ENCODE data around the gene TAGAP. TPM values are rescaled to one million over a fixed set of nuclear protein-coding genes. Genes with fewer than 3 reads are reported as not detected.
A peak's percentile ranks its signal among the peaks of the same experiment; 100 is the strongest.
"Not testable (repeated sequence)": the region's sequence is repeated elsewhere in the genome, so short reads cannot be mapped to it uniquely, and the experiment has no call there.

Gene TAGAP
- total and polyA plus RNA-seq, 2 experiments from 2014 or later, result 2.9 to 4.4 TPM

DNA sequence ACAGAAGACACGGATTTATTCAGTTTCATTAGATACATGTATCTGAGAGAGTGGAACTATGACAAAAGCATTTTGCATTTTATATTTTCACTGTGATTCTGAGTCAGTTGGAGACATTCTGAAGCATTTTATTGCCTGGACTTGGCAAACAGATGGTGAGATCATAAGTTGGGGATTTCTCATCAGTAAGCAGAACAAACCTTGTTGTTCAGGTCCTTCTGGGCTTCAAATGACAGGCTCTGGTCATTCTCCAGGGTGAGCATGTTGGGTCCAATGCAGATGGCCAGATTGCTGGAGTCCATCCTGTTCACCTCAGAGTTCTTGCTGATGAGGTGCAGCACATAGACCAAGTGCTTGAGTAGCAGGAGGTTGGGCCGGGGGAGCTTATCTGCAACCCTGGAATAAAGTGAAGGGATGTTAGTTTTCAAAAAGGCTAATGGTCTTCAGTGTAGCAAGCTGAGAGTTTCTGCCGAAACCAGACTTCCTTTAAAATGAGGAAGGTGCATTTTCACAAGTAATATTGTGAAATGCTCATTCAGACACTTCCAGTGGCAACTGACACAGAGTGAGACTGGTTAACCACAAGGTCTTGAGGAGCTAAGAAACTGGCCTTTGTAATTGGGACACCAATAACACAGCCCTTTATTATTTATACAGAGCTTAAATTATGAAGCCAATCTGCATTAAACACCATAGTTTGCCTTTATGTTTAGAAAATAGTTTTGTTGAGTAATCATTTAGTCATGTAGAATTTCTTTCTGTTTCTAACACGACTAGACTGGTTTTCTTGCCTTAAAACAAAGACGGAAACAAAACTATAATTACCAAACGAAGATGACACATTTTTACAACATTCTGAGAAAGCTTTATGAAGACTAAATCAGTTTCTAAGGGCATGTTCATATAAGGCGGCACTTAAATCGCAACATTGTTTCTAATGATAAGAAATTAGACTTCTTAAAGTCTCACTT is 5.6 kb downstream of the TAGAP start:
- WGBS (ENCODE audit: low lambda C conversion rate, missing lambda C conversion rate), result 78% methylated on average over 8 of the region's 8 CpGs
- H3K9me2 ChIP-seq (replicated peaks; ENCODE audit: insufficient read depth), result no peaks in the 10 kb centered on the region
- no peaks in the 10 kb centered on the region for H4K20me1 ChIP-seq (ENCODE audit: insufficient read depth, poor library complexity, severe bottlenecking)
- H3K36me3 ChIP-seq (replicated peaks; ENCODE audit: insufficient read depth, low read depth), result no peaks in the 10 kb centered on the region
- TF ChIP-seq, protein P1, sequence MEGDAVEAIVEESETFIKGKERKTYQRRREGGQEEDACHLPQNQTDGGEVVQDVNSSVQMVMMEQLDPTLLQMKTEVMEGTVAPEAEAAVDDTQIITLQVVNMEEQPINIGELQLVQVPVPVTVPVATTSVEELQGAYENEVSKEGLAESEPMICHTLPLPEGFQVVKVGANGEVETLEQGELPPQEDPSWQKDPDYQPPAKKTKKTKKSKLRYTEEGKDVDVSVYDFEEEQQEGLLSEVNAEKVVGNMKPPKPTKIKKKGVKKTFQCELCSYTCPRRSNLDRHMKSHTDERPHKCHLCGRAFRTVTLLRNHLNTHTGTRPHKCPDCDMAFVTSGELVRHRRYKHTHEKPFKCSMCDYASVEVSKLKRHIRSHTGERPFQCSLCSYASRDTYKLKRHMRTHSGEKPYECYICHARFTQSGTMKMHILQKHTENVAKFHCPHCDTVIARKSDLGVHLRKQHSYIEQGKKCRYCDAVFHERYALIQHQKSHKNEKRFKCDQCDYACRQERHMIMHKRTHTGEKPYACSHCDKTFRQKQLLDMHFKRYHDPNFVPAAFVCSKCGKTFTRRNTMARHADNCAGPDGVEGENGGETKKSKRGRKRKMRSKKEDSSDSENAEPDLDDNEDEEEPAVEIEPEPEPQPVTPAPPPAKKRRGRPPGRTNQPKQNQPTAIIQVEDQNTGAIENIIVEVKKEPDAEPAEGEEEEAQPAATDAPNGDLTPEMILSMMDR (IDR thresholded peaks at IDR 0.05; ENCODE audit: poor library complexity), result no peak
- no peak for TF ChIP-seq EZH2phosphoT487 (IDR thresholded peaks at IDR 0.05; ENCODE audit: low read depth, severe bottlenecking, unreplicated experiment)
- TF ChIP-seq EZH2 (IDR thresholded peaks at IDR 0.05; ENCODE audit: borderline replicate concordance), result no peak
- H3K27me3 ChIP-seq, result no peaks in the 10 kb centered on the region
- no peaks in the 10 kb centered on the region for H3K79me2 ChIP-seq
- H2AFZ ChIP-seq, result no peak overlapping the region
- no peaks in the 10 kb centered on the region for H3K9me3 ChIP-seq (ENCODE audit: low read depth)
- peak; percentile 30 for DNase-seq (ENCODE audit: low spot score)
- H3K4me2 ChIP-seq, result no peak overlapping the region
- H3K27ac ChIP-seq, result peak overlapping the region; percentile 45
- peaks cover 13% of the 10 kb centered on the region for H3K4me1 ChIP-seq (ENCODE audit: insufficient read depth)
- no peak overlapping the region for H3K4me3 ChIP-seq

DNA sequence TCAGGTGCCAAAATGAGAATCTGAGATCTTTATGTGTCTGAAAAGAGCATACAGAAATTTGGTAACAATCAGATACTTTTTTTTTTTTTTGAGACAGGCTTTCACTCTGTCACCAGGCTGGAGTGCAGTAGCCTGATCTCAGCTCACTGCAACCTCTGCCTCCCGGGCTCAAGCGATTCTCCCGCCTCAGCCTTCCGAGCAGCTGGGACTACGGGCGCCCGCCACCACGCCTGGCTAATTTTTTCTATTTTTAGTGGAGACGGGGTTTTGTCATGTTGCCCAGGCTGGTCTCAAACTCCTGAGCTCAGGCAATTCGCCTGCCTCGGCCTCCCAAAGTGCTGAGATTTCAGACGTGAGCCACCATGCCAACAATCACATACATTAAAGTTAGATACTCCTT is 6.5 kb downstream of the TAGAP start:
- H2AFZ ChIP-seq; H3K27me3 ChIP-seq; H3K9me2 ChIP-seq (replicated peaks; ENCODE audit: insufficient read depth); H3K79me2 ChIP-seq; DNase-seq (ENCODE audit: low spot score); H4K20me1 ChIP-seq (ENCODE audit: insufficient read depth, poor library complexity, severe bottlenecking); H3K4me3 ChIP-seq; H3K4me2 ChIP-seq; H3K36me3 ChIP-seq (replicated peaks; ENCODE audit: insufficient read depth, low read depth); H3K9me3 ChIP-seq (ENCODE audit: low read depth): not testable (repeated sequence)
- H3K4me1 ChIP-seq (ENCODE audit: insufficient read depth), result peaks cover 11% of the 10 kb centered on the region
- 90% methylated on average over 12 of the region's 12 CpGs for WGBS (ENCODE audit: low lambda C conversion rate, missing lambda C conversion rate)
- H3K27ac ChIP-seq, result peak overlapping the region; percentile 45

DNA sequence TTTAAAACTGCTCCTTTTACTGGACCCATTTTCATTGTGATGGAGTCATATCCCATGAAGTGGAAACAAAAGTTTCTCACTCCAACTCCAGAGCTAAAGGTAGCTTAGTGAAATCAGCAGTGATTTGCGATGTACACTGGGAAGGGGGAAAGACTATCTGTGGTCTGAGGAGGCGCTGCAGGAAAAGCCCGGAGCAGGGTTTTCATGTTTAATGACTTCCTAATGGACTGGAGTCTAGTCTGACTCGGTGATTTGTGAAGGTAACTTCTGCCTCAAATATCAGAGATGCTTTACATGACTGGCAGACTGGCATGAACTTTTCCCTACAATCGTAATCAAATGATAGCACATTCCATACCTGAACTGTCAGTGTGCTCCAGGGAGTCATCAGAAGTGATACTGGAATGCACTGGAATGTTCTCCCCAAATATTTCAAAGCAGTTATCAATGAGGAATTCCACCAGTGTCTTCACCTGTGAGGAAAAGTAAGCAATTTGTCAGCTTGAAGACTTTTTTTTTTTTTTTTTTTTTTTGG is 7.0 kb downstream of the TAGAP start:
- H3K79me2 ChIP-seq, result no peaks in the 10 kb centered on the region
- H3K4me1 ChIP-seq (ENCODE audit: insufficient read depth), result peaks cover 6% of the 10 kb centered on the region
- H3K4me3 ChIP-seq, result no peak overlapping the region
- H3K4me2 ChIP-seq, result no peak overlapping the region
- DNase-seq (ENCODE audit: low spot score), result no peak
- H2AFZ ChIP-seq, result no peak overlapping the region
- no peaks in the 10 kb centered on the region for H3K9me2 ChIP-seq (replicated peaks; ENCODE audit: insufficient read depth)
- H3K27me3 ChIP-seq, result no peaks in the 10 kb centered on the region
- WGBS (ENCODE audit: low lambda C conversion rate, missing lambda C conversion rate), result 56% methylated on average over 5 of the region's 5 CpGs
- no peaks in the 10 kb centered on the region for H3K9me3 ChIP-seq (ENCODE audit: low read depth)
- TF ChIP-seq, protein P1 (IDR thresholded peaks at IDR 0.05; ENCODE audit: poor library complexity), result no peak
- no peak for TF ChIP-seq EZH2phosphoT487 (IDR thresholded peaks at IDR 0.05; ENCODE audit: low read depth, severe bottlenecking, unreplicated experiment)
- TF ChIP-seq EZH2 (IDR thresholded peaks at IDR 0.05; ENCODE audit: borderline replicate concordance), result no peak
- no peaks in the 10 kb centered on the region for H3K36me3 ChIP-seq (replicated peaks; ENCODE audit: insufficient read depth, low read depth)
- H3K27ac ChIP-seq, result no peak overlapping the region
- H4K20me1 ChIP-seq (ENCODE audit: insufficient read depth, poor library complexity, severe bottlenecking), result no peaks in the 10 kb centered on the region

DNA sequence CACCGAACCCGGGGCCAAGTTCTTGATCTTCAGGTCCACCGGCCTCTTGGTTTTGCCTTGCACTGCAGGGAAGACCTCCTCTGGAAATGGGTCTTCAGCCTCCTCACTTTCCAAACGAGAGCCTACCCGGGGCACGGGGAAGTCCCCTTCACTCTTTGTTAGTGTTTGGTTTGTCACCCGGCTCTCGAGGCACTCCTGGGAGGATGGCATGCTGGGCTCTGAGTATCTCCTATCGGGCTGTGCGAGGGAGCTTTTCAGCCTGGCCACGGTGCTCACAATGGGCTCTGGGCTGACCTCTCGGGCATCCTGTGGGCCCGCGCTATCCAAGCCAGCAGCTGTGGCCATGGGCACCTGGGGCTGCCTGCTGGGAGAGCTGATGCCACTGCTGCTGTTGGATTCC is 8.1 kb downstream of the TAGAP start:
- no peak for TF ChIP-seq EZH2 (IDR thresholded peaks at IDR 0.05; ENCODE audit: borderline replicate concordance)
- TF ChIP-seq, protein P1 (IDR thresholded peaks at IDR 0.05; ENCODE audit: poor library complexity), result no peak
- no peak for TF ChIP-seq EZH2phosphoT487 (IDR thresholded peaks at IDR 0.05; ENCODE audit: low read depth, severe bottlenecking, unreplicated experiment)
- Histone ChIP-seq H3K36me3 (replicated peaks; ENCODE audit: insufficient read depth, low read depth) (no peaks in the 10 kb centered on the region), H3K27ac (no peak overlapping the region), H4K20me1 (ENCODE audit: insufficient read depth, poor library complexity, severe bottlenecking) (no peaks in the 10 kb centered on the region), H3K9me3 (ENCODE audit: low read depth) (no peaks in the 10 kb centered on the region), H2AFZ (no peak overlapping the region), H3K4me1 (ENCODE audit: insufficient read depth) (peaks cover 5% of the 10 kb centered on the region), H3K9me2 (replicated peaks; ENCODE audit: insufficient read depth) (no peaks in the 10 kb centered on the region), H3K27me3 (no peaks in the 10 kb centered on the region), H3K79me2 (no peaks in the 10 kb centered on the region), H3K4me3 (no peak overlapping the region), H3K4me2 (no peak overlapping the region)
- DNase-seq (ENCODE audit: low spot score), result no peak
- WGBS (ENCODE audit: low lambda C conversion rate, missing lambda C conversion rate), result 93% methylated on average over 14 of the region's 14 CpGs
